Ishikawa (cell line): ENCODE data around the gene SPINK8.

ENCODE experiments used
- CEBPB ChIP-seq: IDR thresholded peaks from 2 replicates; pipeline ENCODE4 v1.6.1; 2012
- CREB1 ChIP-seq: IDR thresholded peaks from 2 replicates; pipeline ENCODE4 v1.6.1; 2012; ENCODE audit warnings: low read depth
- EGR1 ChIP-seq: IDR thresholded peaks from 2 replicates; pipeline ENCODE4 v1.6.1; 2012
- EP300 ChIP-seq: IDR thresholded peaks from 2 replicates; pipeline ENCODE4 v1.6.1; 2012; ENCODE audit warnings: borderline replicate concordance
- FOXM1 ChIP-seq: IDR thresholded peaks from 2 replicates; pipeline ENCODE4 v1.6.1; 2012; ENCODE audit warnings: low read depth, borderline replicate concordance
- MAX ChIP-seq: IDR thresholded peaks from 2 replicates; pipeline ENCODE4 v1.6.1; 2012
- NFIC ChIP-seq: IDR thresholded peaks from 2 replicates; pipeline ENCODE4 v1.6.1; 2012
- RAD21 ChIP-seq: IDR thresholded peaks from 2 replicates; pipeline ENCODE4 v1.6.1; 2012; ENCODE audit warnings: low read depth
- TAF1 ChIP-seq: IDR thresholded peaks from 2 replicates; pipeline ENCODE4 v1.6.1; 2012; ENCODE audit warnings: low read depth, mild to moderate bottlenecking
- TCF12 ChIP-seq: IDR thresholded peaks from 2 replicates; pipeline ENCODE4 v1.6.1; 2012; ENCODE audit warnings: low read depth
- TEAD4 ChIP-seq: IDR thresholded peaks from 2 replicates; pipeline ENCODE4 v1.6.1; 2012
- USF1 ChIP-seq: IDR thresholded peaks from 2 replicates; pipeline ENCODE4 v1.6.1; 2012
- YY1 ChIP-seq: IDR thresholded peaks from 2 replicates; pipeline ENCODE4 v1.6.1; 2012; ENCODE audit warnings: low read depth
- ZBTB7A ChIP-seq: IDR thresholded peaks from 2 replicates; pipeline ENCODE4 v1.6.1; 2012; ENCODE audit warnings: low read depth
- TF ChIP-seq, protein P1 (sequence below): IDR thresholded peaks from 2 replicates; pipeline ENCODE4 v1.6.1; 2012; ENCODE audit warnings: low read depth, mild to moderate bottlenecking

Gene SPINK8

GRCh38 chr3:48286308-48286707 lies 47.2 kb downstream of the SPINK8 start:
- TF ChIP-seq TCF12 (no peak), USF1 (no peak), RAD21 (no peak), MAX (no peak), EGR1 (no peak), CREB1 (no peak), TAF1 (no peak), EP300 (no peak), ZBTB7A (no peak), TEAD4 (no peak), NFIC (no peak), FOXM1 (no peak), CEBPB (no peak), YY1 (no peak)
- TF ChIP-seq, protein P1, sequence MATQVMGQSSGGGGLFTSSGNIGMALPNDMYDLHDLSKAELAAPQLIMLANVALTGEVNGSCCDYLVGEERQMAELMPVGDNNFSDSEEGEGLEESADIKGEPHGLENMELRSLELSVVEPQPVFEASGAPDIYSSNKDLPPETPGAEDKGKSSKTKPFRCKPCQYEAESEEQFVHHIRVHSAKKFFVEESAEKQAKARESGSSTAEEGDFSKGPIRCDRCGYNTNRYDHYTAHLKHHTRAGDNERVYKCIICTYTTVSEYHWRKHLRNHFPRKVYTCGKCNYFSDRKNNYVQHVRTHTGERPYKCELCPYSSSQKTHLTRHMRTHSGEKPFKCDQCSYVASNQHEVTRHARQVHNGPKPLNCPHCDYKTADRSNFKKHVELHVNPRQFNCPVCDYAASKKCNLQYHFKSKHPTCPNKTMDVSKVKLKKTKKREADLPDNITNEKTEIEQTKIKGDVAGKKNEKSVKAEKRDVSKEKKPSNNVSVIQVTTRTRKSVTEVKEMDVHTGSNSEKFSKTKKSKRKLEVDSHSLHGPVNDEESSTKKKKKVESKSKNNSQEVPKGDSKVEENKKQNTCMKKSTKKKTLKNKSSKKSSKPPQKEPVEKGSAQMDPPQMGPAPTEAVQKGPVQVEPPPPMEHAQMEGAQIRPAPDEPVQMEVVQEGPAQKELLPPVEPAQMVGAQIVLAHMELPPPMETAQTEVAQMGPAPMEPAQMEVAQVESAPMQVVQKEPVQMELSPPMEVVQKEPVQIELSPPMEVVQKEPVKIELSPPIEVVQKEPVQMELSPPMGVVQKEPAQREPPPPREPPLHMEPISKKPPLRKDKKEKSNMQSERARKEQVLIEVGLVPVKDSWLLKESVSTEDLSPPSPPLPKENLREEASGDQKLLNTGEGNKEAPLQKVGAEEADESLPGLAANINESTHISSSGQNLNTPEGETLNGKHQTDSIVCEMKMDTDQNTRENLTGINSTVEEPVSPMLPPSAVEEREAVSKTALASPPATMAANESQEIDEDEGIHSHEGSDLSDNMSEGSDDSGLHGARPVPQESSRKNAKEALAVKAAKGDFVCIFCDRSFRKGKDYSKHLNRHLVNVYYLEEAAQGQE = no peak

GRCh38 chr3:48285675-48286074 lies 47.8 kb downstream of the SPINK8 start:
- TF ChIP-seq TAF1 (no peak), USF1 (no peak), MAX (no peak), CEBPB (no peak), TEAD4 (no peak), NFIC (no peak), EP300 (no peak), ZBTB7A (no peak), YY1 (no peak), FOXM1 (no peak), TCF12 (no peak), CREB1 (no peak), EGR1 (no peak), RAD21 (no peak)
- TF ChIP-seq, protein P1 = no peak

DNA sequence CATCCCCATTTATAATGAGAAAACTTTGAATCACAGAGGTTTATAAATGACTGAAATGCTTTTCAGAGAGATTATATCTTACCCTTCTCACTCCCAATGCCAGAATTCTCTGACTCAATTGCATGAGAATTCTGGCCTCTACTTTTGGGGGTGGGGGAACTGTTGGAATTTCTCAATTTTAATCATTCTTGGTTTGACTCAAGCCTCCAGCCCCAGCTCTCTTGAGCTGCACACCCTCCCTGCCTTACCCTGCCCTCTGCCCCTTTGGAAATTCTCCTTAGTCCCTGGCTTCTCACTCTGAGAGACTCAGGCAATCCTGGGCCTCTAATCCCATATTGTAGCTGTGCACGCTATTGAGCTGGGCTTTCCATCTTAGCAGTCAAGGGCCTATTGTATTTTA lies 48.3 kb downstream of the SPINK8 start:
- TF ChIP-seq TCF12 (no peak), EP300 (no peak), USF1 (no peak), RAD21 (no peak), YY1 (no peak)

GRCh38 chr3:48280881-48281280 lies 52.6 kb downstream of the SPINK8 start:
- TF ChIP-seq MAX (no peak), EGR1 (no peak), RAD21 (no peak), CREB1 (no peak), TAF1 (no peak)

DNA sequence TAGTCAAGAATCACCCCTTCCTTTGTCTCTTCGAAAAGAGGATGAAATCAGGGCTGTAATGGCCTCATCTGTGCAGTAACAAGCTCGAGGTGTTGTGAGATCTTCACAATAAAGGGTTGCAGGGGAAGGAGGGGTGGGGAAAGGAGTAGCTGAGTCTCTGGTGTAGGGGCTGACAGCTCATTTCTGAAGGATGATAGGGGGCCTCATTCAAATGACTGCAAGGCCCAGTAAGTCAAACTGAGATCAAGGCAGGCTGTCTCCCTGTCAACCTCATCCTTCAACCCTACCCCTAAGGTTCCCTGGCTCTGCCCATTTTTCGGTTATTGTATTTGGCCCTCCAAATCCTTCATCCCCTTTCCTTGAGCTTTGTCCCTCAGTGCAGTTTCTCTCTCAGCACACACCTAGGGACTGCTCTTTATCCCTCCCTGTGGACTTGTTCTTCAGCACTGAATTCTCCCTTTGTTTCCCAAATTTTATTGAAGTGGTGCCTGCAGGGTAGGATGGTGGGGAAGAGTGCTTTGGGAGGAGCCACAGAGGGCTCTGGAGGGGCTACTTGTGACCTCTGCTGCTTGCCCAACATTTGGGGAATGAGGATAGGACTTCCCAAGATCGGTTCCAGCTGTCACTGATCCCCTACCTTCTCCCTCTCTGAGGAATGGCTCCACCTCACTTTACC lies 54.4 kb downstream of the SPINK8 start:
- TF ChIP-seq YY1 (no peak), USF1 (no peak), ZBTB7A (no peak), TEAD4 (no peak), TAF1 (no peak), MAX (no peak), TCF12 (no peak), EP300 (no peak), FOXM1 (no peak), NFIC (no peak), CREB1 (no peak), EGR1 (no peak), CEBPB (no peak), RAD21 (no peak)
- TF ChIP-seq, protein P1 = no peak
